HepG2 (cell line): ENCODE data around the gene LGALS1. TPM values are rescaled to one million over a fixed set of nuclear protein-coding genes. Genes with fewer than 3 reads are reported as not detected.

Experiments
- CHD2 ChIP-seq: IDR thresholded peaks from 2 replicates; pipeline ENCODE4 v1.6.1; 2011; ENCODE audit warnings: low read depth, low read length, improper control_type of control experiment
- DR1 ChIP-seq: sonication (generic); formaldehyde crosslinking; IDR thresholded peaks from 2 replicates; pipeline ENCODE4 v1.8.0; 2021; ENCODE audit warnings: mild to moderate bottlenecking, missing genetic modification reagents, inconsistent platforms
- HES4 ChIP-seq: sonication (generic); formaldehyde crosslinking; IDR thresholded peaks from 2 replicates; pipeline ENCODE4 v1.9.0; 2021; ENCODE audit warnings: mild to moderate bottlenecking, missing genetic modification reagents, borderline replicate concordance
- KLF16 ChIP-seq, 2 experiments: sonication (generic) in 1 of 2; formaldehyde crosslinking in 1 of 2; IDR thresholded peaks; 2 replicates each; pipeline versions ENCODE4 v1.6.1 to v1.8.0; 2016 to 2023; ENCODE audit warnings: missing genetic modification reagents in 2 of 2, missing compliant biosample characterization in 1 of 2
- NFYB ChIP-seq: sonication (generic); formaldehyde crosslinking; IDR thresholded peaks from 2 replicates; pipeline ENCODE4 v1.4.0; 2020; ENCODE audit warnings: missing genetic modification reagents
- RCOR2 ChIP-seq: IDR thresholded peaks from 2 replicates; pipeline ENCODE4 v1.6.1; 2016; ENCODE audit warnings: missing biosample characterization, missing genetic modification reagents
- TRAFD1 ChIP-seq: sonication (generic); formaldehyde crosslinking; IDR thresholded peaks from 2 replicates; pipeline ENCODE4 v1.5.1; 2020; ENCODE audit warnings: missing genetic modification reagents, mild to moderate bottlenecking, borderline replicate concordance
- USF2 ChIP-seq, 2 experiments: sonication (generic) in 1 of 2; formaldehyde crosslinking in 1 of 2; IDR thresholded peaks; 2 replicates each; pipeline versions ENCODE4 v1.5.1 to v1.6.1; 2011 to 2020; ENCODE audit warnings: borderline replicate concordance in 1 of 2, low read depth in 1 of 2, low read length in 1 of 2, mild to moderate bottlenecking in 1 of 2, missing genetic modification reagents in 1 of 2, moderate library complexity in 1 of 2
- ZKSCAN5 ChIP-seq: sonication (generic); formaldehyde crosslinking; IDR thresholded peaks from 2 replicates; pipeline ENCODE4 v1.5.1; 2020; ENCODE audit warnings: mild to moderate bottlenecking, missing genetic modification reagents
- ZNF124 ChIP-seq: sonication (generic); formaldehyde crosslinking; IDR thresholded peaks from 2 replicates; pipeline ENCODE4 v1.4.0; 2020; ENCODE audit warnings: missing genetic modification reagents
- ZNF281 ChIP-seq: sonication (generic); formaldehyde crosslinking; IDR thresholded peaks from 2 replicates; pipeline ENCODE4 v1.4.0; 2020; ENCODE audit warnings: missing genetic modification reagents, borderline replicate concordance
- ZNF331 ChIP-seq: sonication (generic); formaldehyde crosslinking; IDR thresholded peaks from 2 replicates; pipeline ENCODE4 v1.4.0; 2020; ENCODE audit warnings: missing genetic modification reagents
- ZNF383 ChIP-seq: sonication (generic); formaldehyde crosslinking; IDR thresholded peaks from 2 replicates; pipeline ENCODE4 v1.4.0; 2020; ENCODE audit warnings: missing genetic modification reagents, mild to moderate bottlenecking, borderline replicate concordance
- ZNF564 ChIP-seq: sonication (generic); formaldehyde crosslinking; IDR thresholded peaks from 2 replicates; pipeline ENCODE4 v1.8.1; 2023; ENCODE audit warnings: mild to moderate bottlenecking, missing genetic modification reagents
- ZNF607 ChIP-seq: sonication (generic); formaldehyde crosslinking; IDR thresholded peaks from 2 replicates; pipeline ENCODE4 v1.5.1; 2020; ENCODE audit warnings: missing genetic modification reagents, mild to moderate bottlenecking, borderline replicate concordance
- ZNF704 ChIP-seq: sonication (generic); formaldehyde crosslinking; IDR thresholded peaks from 2 replicates; pipeline ENCODE4 v1.8.1; 2023; ENCODE audit warnings: mild to moderate bottlenecking, inconsistent platforms, moderate library complexity, missing genetic modification reagents, borderline replicate concordance
- ZNF709 ChIP-seq: sonication (generic); formaldehyde crosslinking; IDR thresholded peaks from 2 replicates; pipeline ENCODE4 v1.5.0; 2020; ENCODE audit warnings: mild to moderate bottlenecking, missing genetic modification reagents
- ZNF724P ChIP-seq: sonication (generic); formaldehyde crosslinking; IDR thresholded peaks from 2 replicates; pipeline ENCODE4 v1.8.0; 2022; ENCODE audit warnings: missing genetic modification reagents, borderline replicate concordance
- ZNF768 ChIP-seq: sonication (generic); formaldehyde crosslinking; IDR thresholded peaks from 2 replicates; pipeline ENCODE4 v1.4.0; 2020; ENCODE audit warnings: missing genetic modification reagents
- polyA plus RNA-seq, 8 experiments: library from polyadenylated mRNA; depleted of rRNA in 3 of 8; stranded (reverse) in 7 of 8; unstranded in 1 of 8; fragments of >200 nt; fragmentation: Illumina TruSeq in 4 of 8; extraction: Trizol in 4 of 8; gene quantifications; 2 replicates each; pipeline versions ENCODE4 v1.2.1 to v1.2.3, GENCODE V29; 2011 to 2016; ENCODE audit warnings: low read depth in 4 of 8, missing spikeins in 1 of 8, mixed read lengths in 1 of 8; ENCODE audit not compliant: insufficient read depth in 1 of 8
- total RNA-seq, 5 experiments: library from RNA; depleted of rRNA; stranded (reverse); fragments of >200 nt; fragmentation: Illumina TruSeq; extraction: Trizol; gene quantifications; 2 replicates each; pipeline ENCODE4 v1.2.3, GENCODE V29; 2016; ENCODE audit warnings: low read depth in 1 of 5

Gene LGALS1
- total and polyA plus RNA-seq, 2 of the 13 experiments (the other 11 are each of a cell fraction or from before 2014, with no cell fraction given): 103 to 858 TPM

- TF ChIP-seq TRAFD1 (CRISPR knock-in tag): 0 out of 2 replicates have a peak, but pooled peaks have one; percentile 30
- no peak for TF ChIP-seq CHD2
- TF ChIP-seq ZNF281 (CRISPR knock-in tag): no peak; the same call in 1 of the 2 replicates
- peak; percentile 78 to 96; a peak in 3 of 4 replicates for TF ChIP-seq KLF16 (CRISPR knock-in tag; IDR thresholded peaks at IDR 0.05)
- peak; percentile 59 for TF ChIP-seq RCOR2 (CRISPR knock-in tag)
- no peak for TF ChIP-seq ZNF383 (CRISPR knock-in tag)
- peak; percentile 73 for TF ChIP-seq ZNF331
- TF ChIP-seq ZNF564 (CRISPR knock-in tag): no peak
- TF ChIP-seq ZNF704 (CRISPR knock-in tag): no peak; the same call in 1 of the 2 replicates
- no peak for TF ChIP-seq ZNF607 (CRISPR knock-in tag)
- no peak for TF ChIP-seq ZKSCAN5 (CRISPR knock-in tag)
- TF ChIP-seq ZNF124 (CRISPR knock-in tag): peak; percentile 91
- peak; percentile 10; the same call in 1 of the 2 replicates for TF ChIP-seq NFYB
- peak; percentile 82 for TF ChIP-seq ZNF709
- peak; percentile 68 for TF ChIP-seq ZNF768 (CRISPR knock-in tag)
- no peak for TF ChIP-seq USF2 (IDR thresholded peaks at IDR 0.05; ENCODE audit: low read depth, low read length)
- no peak for TF ChIP-seq USF2 (CRISPR knock-in tag; IDR thresholded peaks at IDR 0.05; ENCODE audit: borderline replicate concordance)
- peak; percentile 88 for TF ChIP-seq HES4 (CRISPR knock-in tag)
- no peak for TF ChIP-seq DR1 (CRISPR knock-in tag)
- 0 out of 2 replicates have a peak, but pooled peaks have one; percentile 35 for TF ChIP-seq ZNF724P (CRISPR knock-in tag)
Observed at GRCh38 chr22:37686002-37686982, 10.9 kb downstream of the LGALS1 start, which contains the start of gene NOL12 (continued).
